Caco-2 (cell line): ENCODE measurements around the gene GPR162. TPM values are rescaled to one million over a fixed set of nuclear protein-coding genes. Genes with fewer than 3 reads are reported as not detected.

Source experiments
- BruUV-seq: library from RNA; stranded (reverse); fragments of 400-500 nt; replicated peaks from 2 replicates; lab custom pipeline; 2021; lab: Mats Ljungman, UMichigan
- CTCF ChIA-PET: fragments of 300-600 bp; sonication (Branson Sonifier 250); formaldehyde crosslinking; loops from one replicate; lab custom pipeline; 2022; ENCODE audit warnings: antibody characterized with exemption; lab: Charles Lee
- POLR2A ChIA-PET: fragments of 300-600 bp; sonication (Branson Sonifier 250); formaldehyde crosslinking; loops from one replicate; lab custom pipeline; 2022; ENCODE audit warnings: antibody characterized with exemption; lab: Charles Lee
- DNase-seq, 2 experiments: peaks; one replicate each; pipeline versions ENCODE4 v3.0.0 to v3.0.0-alpha.2; 2020 to 2022
- H3K27me3 ChIP-seq: replicated peaks from 2 replicates; pipeline ENCODE4 v1.6.0; 2011; ENCODE audit warnings: low read length; ENCODE audit not compliant: control insufficient read depth, insufficient read depth
- H3K36me3 ChIP-seq: 2 replicates; pipeline ENCODE4 v1.5.1; 2011; ENCODE audit warnings: low read length; ENCODE audit not compliant: control insufficient read depth, insufficient read depth
- H3K4me1 ChIP-seq: fragments of 250-450 bp; sonication (Bioruptor Pico); 2 replicates; pipeline ENCODE4 v1.5.1; 2020; ENCODE audit warnings: mild to moderate bottlenecking
- H3K4me3 ChIP-seq: 2 replicates; pipeline ENCODE4 v1.5.1; 2011; ENCODE audit warnings: low read depth, mild to moderate bottlenecking, control low read depth, low read length
- H3K9me3 ChIP-seq: fragments of 250-450 bp; sonication (Bioruptor Pico); 2 replicates; pipeline ENCODE4 v1.5.1; 2020; ENCODE audit warnings: mild to moderate bottlenecking, moderate library complexity
- H3K27ac Mint-ChIP-seq: one replicate; pipeline ENCODE4 v1.8.0; 2022; ENCODE audit warnings: mixed read lengths; ENCODE audit not compliant: unreplicated experiment
- H3K27me3 Mint-ChIP-seq: one replicate; pipeline ENCODE4 v1.8.0; 2022; ENCODE audit warnings: mixed read lengths; ENCODE audit not compliant: insufficient read depth, unreplicated experiment
- H3K36me3 Mint-ChIP-seq: one replicate; pipeline ENCODE4 v1.8.0; 2022; ENCODE audit warnings: mild to moderate bottlenecking, mixed read lengths; ENCODE audit not compliant: insufficient read depth, unreplicated experiment
- H3K4me1 Mint-ChIP-seq: one replicate; pipeline ENCODE4 v1.8.0; 2022; ENCODE audit warnings: low read depth, mixed read lengths; ENCODE audit not compliant: unreplicated experiment
- H3K4me3 Mint-ChIP-seq: one replicate; pipeline ENCODE4 v1.8.0; 2022; ENCODE audit warnings: mild to moderate bottlenecking, moderate library complexity, mixed read lengths; ENCODE audit not compliant: unreplicated experiment
- H3K9me3 Mint-ChIP-seq: one replicate; pipeline ENCODE4 v1.8.0; 2022; ENCODE audit warnings: mixed read lengths; ENCODE audit not compliant: unreplicated experiment
- CTCF ChIP-seq, 2 experiments: fragments of 200-600 bp in 1 of 2; IDR thresholded peaks; 1 replicate in 1 of 2; 2 replicates in 1 of 2; pipeline versions ENCODE4 v1.5.1 to v1.8.0; 2011 to 2022; ENCODE audit warnings: antibody characterized with exemption in 1 of 2, control low read depth in 1 of 2, inconsistent platforms in 1 of 2, low read depth in 1 of 2, low read length in 1 of 2, mild to moderate bottlenecking in 1 of 2, moderate library complexity in 1 of 2; ENCODE audit not compliant: insufficient read depth in 1 of 2, severe bottlenecking in 1 of 2, unreplicated experiment in 1 of 2
- intact Hi-C: fragments of 100-400 bp; cut with micrococcal nuclease; formaldehyde crosslinking; loops from one replicate; pipeline ENCODE4 v1.10.0; 2022; ENCODE audit not compliant: unreplicated experiment
- total RNA-seq: library from RNA; stranded (reverse); gene quantifications from 2 replicates; pipeline ENCODE4 v1.2.3, GENCODE V29; 2022

GPR162 gene
- total RNA-seq, 1 experiment from 2014 or later: 1.2 TPM

GRCh38 chr12:6836851-6837250, 15.2 kb downstream of the GPR162 start:
- Mint-ChIP-seq H3K9me3 (no peaks in the 10 kb centered on the region), H3K4me1 (peaks cover 20% of the 10 kb centered on the region), H3K4me3 (no peak overlapping the region), H3K27me3 (no peaks in the 10 kb centered on the region), H3K27ac (no peak overlapping the region), H3K36me3 (peaks cover 31% of the 10 kb centered on the region)
- DNase-seq: no peak
- Histone ChIP-seq H3K4me1 (peaks cover 6% of the 10 kb centered on the region), H3K27me3 (no peaks in the 10 kb centered on the region), H3K4me3 (no peak overlapping the region), H3K36me3 (no peaks in the 10 kb centered on the region), H3K9me3 (no peaks in the 10 kb centered on the region)
- no TSS peak for BruUV-seq
- CTCF ChIA-PET: interaction anchor here (0.6 to 4.4 kb wide), 5 partner anchors 15 to 121 kb away, joined by 3 to 35 read pairs (median 3); partner anchors contain the start of genes CDCA3, MLF2, SPSB2 and USP5
- POLR2A ChIA-PET: interaction anchor here (0.7 kb wide), 1 partner anchor 14 kb away, joined by 4 read pairs; the partner anchor contains the start of gene CDCA3
- intact Hi-C loops: no loop called here
- TF ChIP-seq CTCF (IDR thresholded peaks at IDR 0.05; ENCODE audit: insufficient read depth in 1 of 2, low read depth in 1 of 2, low read length in 1 of 2, severe bottlenecking in 1 of 2, unreplicated experiment in 1 of 2): no peak

- BruUV-seq: no TSS peak
- DNase-seq: no peak
- Histone ChIP-seq H3K4me3 (no peak overlapping the region), H3K4me1 (peaks cover 13% of the 10 kb centered on the region), H3K27me3 (no peaks in the 10 kb centered on the region), H3K9me3 (no peaks in the 10 kb centered on the region), H3K36me3 (no peaks in the 10 kb centered on the region)
- Mint-ChIP-seq H3K4me1 (peaks cover 20% of the 10 kb centered on the region), H3K4me3 (no peak overlapping the region), H3K27me3 (no peaks in the 10 kb centered on the region), H3K36me3 (peaks cover 33% of the 10 kb centered on the region), H3K27ac (no peak overlapping the region), H3K9me3 (no peaks in the 10 kb centered on the region)
- intact Hi-C loops: no loop called here
- POLR2A ChIA-PET: no interaction called here
- TF ChIP-seq CTCF (IDR thresholded peaks at IDR 0.05; ENCODE audit: insufficient read depth in 1 of 2, low read depth in 1 of 2, low read length in 1 of 2, severe bottlenecking in 1 of 2, unreplicated experiment in 1 of 2): no peak
- CTCF ChIA-PET: interaction anchor here (0.7 to 4.4 kb wide), 3 partner anchors 14 to 84 kb away, joined by 3 to 35 read pairs (median 3); partner anchors contain the start of genes CDCA3, MLF2, SPSB2 and USP5
Observed at GRCh38 chr12:6837370-6838060, 15.9 kb downstream of the GPR162 start.

GRCh38 chr12:6838854-6839253, 17.2 kb downstream of the GPR162 start:
- no peak for TF ChIP-seq CTCF (IDR thresholded peaks at IDR 0.05; ENCODE audit: insufficient read depth in 1 of 2, low read depth in 1 of 2, low read length in 1 of 2, severe bottlenecking in 1 of 2, unreplicated experiment in 1 of 2)
- Mint-ChIP-seq H3K27ac (no peak overlapping the region), H3K9me3 (no peaks in the 10 kb centered on the region), H3K27me3 (no peaks in the 10 kb centered on the region), H3K36me3 (peaks cover 44% of the 10 kb centered on the region), H3K4me3 (no peak overlapping the region), H3K4me1 (peaks cover 20% of the 10 kb centered on the region)
- peaks cover 23% of the 10 kb centered on the region for H3K4me1 ChIP-seq
- DNase-seq: no peak
- no TSS peak for BruUV-seq
- POLR2A ChIA-PET: no interaction called here
- H3K36me3 ChIP-seq: no peaks in the 10 kb centered on the region
- H3K27me3 ChIP-seq: no peaks in the 10 kb centered on the region
- intact Hi-C loops: no loop called here
- CTCF ChIA-PET: interaction anchor here (0.8 to 2.3 kb wide), 2 partner anchors 10 to 13 kb away, joined by 4 to 8 read pairs; partner anchors contain the start of gene USP5
- H3K9me3 ChIP-seq: no peaks in the 10 kb centered on the region
- H3K4me3 ChIP-seq: no peak overlapping the region
